Sigmoid colon (tissue), 7 donors: ENCODE results near the gene MAPK1IP1L. TPM values are rescaled to one million over a fixed set of nuclear protein-coding genes. Genes with fewer than 3 reads are reported as not detected.

Experiments
- DNase-seq: peaks from one replicate; pipeline ENCODE4 v3.0.0-alpha.2; 2019
- H3K27ac ChIP-seq, 4 donors: fragments of 200-600 bp; sonication (generic); one replicate each; pipeline ENCODE4 v1.5.1; 2016 to 2019; ENCODE audit warnings: mild to moderate bottlenecking in 1 of 4
- H3K27me3 ChIP-seq, 3 donors: fragments of 200-600 bp; sonication (generic); one replicate each; pipeline ENCODE4 v1.5.1; 2019; ENCODE audit warnings: mild to moderate bottlenecking in 1 of 3
- H3K36me3 ChIP-seq, 4 donors: fragments of 200-600 bp; sonication (generic); one replicate each; pipeline ENCODE4 v1.5.1; 2016 to 2019
- H3K4me1 ChIP-seq, 4 donors: fragments of 200-600 bp; sonication (generic); one replicate each; pipeline ENCODE4 v1.5.1; 2017 to 2019
- H3K4me3 ChIP-seq, 4 donors: fragments of 200-600 bp; sonication (generic); one replicate each; pipeline ENCODE4 v1.5.1; 2017 to 2019; ENCODE audit warnings: mild to moderate bottlenecking in 2 of 4, moderate library complexity in 1 of 4
- H3K9me3 ChIP-seq, 4 donors: fragments of 200-600 bp in 3 of 4; sonication (generic) in 3 of 4; one replicate each; pipeline versions ENCODE4 v1.5.1 to v1.6.1; 2013 to 2019
- EP300 ChIP-seq, 4 donors: sonication (generic); formaldehyde crosslinking; IDR thresholded peaks; one replicate each; pipeline ENCODE4 v1.6.1; 2017; ENCODE audit warnings: antibody characterized with exemption in 4 of 4
- POLR2A ChIP-seq, 2 donors: fragments of 450-650 bp; IDR thresholded peaks; one replicate each; pipeline ENCODE4 v1.6.1; 2016; ENCODE audit warnings: antibody characterized with exemption in 2 of 2, mild to moderate bottlenecking in 2 of 2, moderate library complexity in 2 of 2
- POLR2AphosphoS5 ChIP-seq, 4 donors: sonication (generic); formaldehyde crosslinking; IDR thresholded peaks; one replicate each; pipeline ENCODE4 v1.6.1; 2017; ENCODE audit warnings: antibody characterized with exemption in 4 of 4
- WGBS, 2 donors: extraction: QIAGEN DNeasy Blood & Tissue Kit; methylation state at CpG; one replicate each; pipeline ENCODE4 v1.1.7; 2013; 5-methylcytosine and 5-hydroxymethylcytosine counted together
- intact Hi-C: fragments of 100-400 bp; cut with DNase I; formaldehyde crosslinking; loops from one replicate; pipeline ENCODE4 v1.15.1; 2023
- polyA plus RNA-seq, 3 donors: library from polyadenylated mRNA; stranded (reverse); fragments of 200-250 nt; gene quantifications; one replicate each; pipeline ENCODE4 v1.2.3, GENCODE V29; 2013
- total RNA-seq, 4 donors: library from RNA; depleted of rRNA; stranded (reverse); fragments of >200 nt; gene quantifications; one replicate each; pipeline ENCODE4 v1.1.0, GENCODE V29; 2016
- TF ChIP-seq, protein P1 (sequence below), 4 experiments: fragments of 450-650 bp in 3 of 4; fragments of 200-600 bp in 1 of 4; IDR thresholded peaks; one replicate each; pipeline ENCODE4 v1.5.1; 2016 to 2019; ENCODE audit warnings: antibody characterized with exemption in 4 of 4, mild to moderate bottlenecking in 3 of 4, moderate library complexity in 2 of 4
- donor health status: healthy with polysubstance abuse.
- donor health status: Bipolar disorder and iron deficiency.
- donor health status: healthy.

MAPK1IP1L gene
- total and polyA plus RNA-seq, 7 donors = 25.2 to 67.1 (median 40.5) TPM

GRCh38 chr14:55025948-55026347 lies 25.5 kb upstream of the MAPK1IP1L start:
- DNase-seq = no peak
- Histone ChIP-seq H3K9me3 (no peaks in the 10 kb centered on the region), H3K4me3 (peak overlapping the region in 3 of 4 donors; percentile 70 to 79 (median 71)), H3K27me3 (no peaks in the 10 kb centered on the region), H3K36me3 (no peaks in the 10 kb centered on the region), H3K4me1 (peaks cover 0 to 34% (median 25%) of the 10 kb centered on the region in 4 donors), H3K27ac (peak overlapping the region in 1 of 4 donors; percentile 89)
- TF ChIP-seq POLR2A (IDR thresholded peaks at IDR 0.05) (no peak), EP300 (IDR thresholded peaks at IDR 0.05) (no peak)
- WGBS, 2 donors = 45 to 46% methylated on average over 7 of the region's 7 CpGs
- intact Hi-C loops = loop anchor here (2.0 kb wide), 1 partner anchor 25 kb away; the partner anchor contains the start of gene MAPK1IP1L

DNA sequence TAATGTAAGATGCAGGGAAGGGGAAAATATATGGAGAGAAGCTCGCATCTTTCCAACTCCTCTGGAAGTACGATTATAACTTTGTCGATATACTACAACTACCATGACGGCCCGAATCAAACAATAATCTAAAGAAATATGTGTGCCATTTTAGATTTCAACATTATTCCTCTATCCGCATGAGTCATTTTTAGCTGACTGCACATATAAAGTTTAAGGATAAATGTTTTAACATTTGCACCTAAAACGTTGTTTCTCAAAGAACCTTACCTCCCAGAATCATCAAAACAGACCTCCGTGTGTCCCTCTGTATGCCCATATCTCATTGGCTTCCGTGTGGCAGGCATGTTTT lies 25.0 kb upstream of the MAPK1IP1L start:
- H3K9me3 ChIP-seq = no peaks in the 10 kb centered on the region
- H3K4me1 ChIP-seq = peaks cover 0 to 34% (median 25%) of the 10 kb centered on the region in 4 donors
- H3K27ac ChIP-seq = peak overlapping the region; percentile 80 to 89 (median 87)
- intact Hi-C loops = loop anchor here (2.0 kb wide), 1 partner anchor 24 kb away; the partner anchor contains the start of gene MAPK1IP1L
- no peak for TF ChIP-seq POLR2AphosphoS5 (IDR thresholded peaks at IDR 0.05)
- no peak for TF ChIP-seq EP300 (IDR thresholded peaks at IDR 0.05)
- TF ChIP-seq, protein P1, sequence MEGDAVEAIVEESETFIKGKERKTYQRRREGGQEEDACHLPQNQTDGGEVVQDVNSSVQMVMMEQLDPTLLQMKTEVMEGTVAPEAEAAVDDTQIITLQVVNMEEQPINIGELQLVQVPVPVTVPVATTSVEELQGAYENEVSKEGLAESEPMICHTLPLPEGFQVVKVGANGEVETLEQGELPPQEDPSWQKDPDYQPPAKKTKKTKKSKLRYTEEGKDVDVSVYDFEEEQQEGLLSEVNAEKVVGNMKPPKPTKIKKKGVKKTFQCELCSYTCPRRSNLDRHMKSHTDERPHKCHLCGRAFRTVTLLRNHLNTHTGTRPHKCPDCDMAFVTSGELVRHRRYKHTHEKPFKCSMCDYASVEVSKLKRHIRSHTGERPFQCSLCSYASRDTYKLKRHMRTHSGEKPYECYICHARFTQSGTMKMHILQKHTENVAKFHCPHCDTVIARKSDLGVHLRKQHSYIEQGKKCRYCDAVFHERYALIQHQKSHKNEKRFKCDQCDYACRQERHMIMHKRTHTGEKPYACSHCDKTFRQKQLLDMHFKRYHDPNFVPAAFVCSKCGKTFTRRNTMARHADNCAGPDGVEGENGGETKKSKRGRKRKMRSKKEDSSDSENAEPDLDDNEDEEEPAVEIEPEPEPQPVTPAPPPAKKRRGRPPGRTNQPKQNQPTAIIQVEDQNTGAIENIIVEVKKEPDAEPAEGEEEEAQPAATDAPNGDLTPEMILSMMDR (IDR thresholded peaks at IDR 0.05) = no peak
- no peak for TF ChIP-seq POLR2A (IDR thresholded peaks at IDR 0.05)
- 1 to 2% methylated on average over 9 of the region's 9 CpGs for WGBS, 2 donors
- no peak for DNase-seq
- peak overlapping the region; percentile 59 to 79 (median 70) for H3K4me3 ChIP-seq
- H3K36me3 ChIP-seq = no peaks in the 10 kb centered on the region
- H3K27me3 ChIP-seq = no peaks in the 10 kb centered on the region

DNA sequence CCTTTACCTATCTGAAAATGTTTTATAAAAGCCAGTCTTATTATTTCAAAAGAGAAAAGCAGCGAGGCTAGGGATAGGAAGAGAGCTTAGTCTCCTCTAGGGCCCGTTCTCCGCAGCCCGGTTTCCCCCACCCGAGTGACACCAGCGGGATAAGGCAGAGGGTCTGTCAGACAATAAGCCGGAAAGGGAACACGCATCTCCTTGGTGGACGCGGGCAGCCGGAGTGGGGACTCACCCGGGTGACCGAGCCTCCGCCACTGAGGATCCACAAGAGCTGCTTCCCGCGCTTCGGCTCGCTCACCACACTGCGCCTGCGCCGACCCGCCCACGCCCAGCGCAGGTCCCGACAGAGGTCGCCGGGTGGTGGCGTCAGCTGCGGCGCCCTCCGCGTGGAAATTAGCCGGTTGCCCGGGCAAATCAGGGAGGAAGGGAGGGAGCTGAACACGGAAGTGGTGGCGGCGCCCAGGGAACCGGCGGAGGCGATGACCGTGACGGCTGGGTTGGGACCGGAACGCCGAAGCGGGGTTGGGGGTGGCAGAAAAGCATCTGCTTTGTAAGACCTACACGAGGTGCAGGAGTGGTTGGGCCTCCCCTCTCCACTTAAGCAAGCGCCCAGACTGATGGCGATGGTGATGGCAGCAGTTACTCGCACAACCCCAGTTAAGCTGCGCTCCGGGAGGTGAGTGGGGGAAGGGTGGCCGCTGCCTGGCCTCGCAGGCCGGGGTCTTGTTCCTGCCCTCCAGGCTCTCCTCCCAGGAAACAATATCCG lies 24.5 kb upstream of the MAPK1IP1L start, which contains the start of the genes SOCS4 and WDHD1:
Gene SOCS4, plus strand, starts transcription at position 444 of the 769 bp plus-strand sequence. CDS start 15,806 bp downstream, outside the sequence.
Gene WDHD1, minus strand, starts transcription at position 307 of the 769 bp plus-strand sequence. CDS start 312 bp downstream, outside the sequence.
- intact Hi-C loops = loop anchor here (2.0 kb wide), 1 partner anchor 24 kb away; the partner anchor contains the start of gene MAPK1IP1L
- Histone ChIP-seq H3K27me3 (no peaks in the 10 kb centered on the region), H3K27ac (peak within 1 kb of the TSS; percentile 80 to 89 (median 87)), H3K36me3 (no peaks in the 10 kb centered on the region), H3K9me3 (no peaks in the 10 kb centered on the region), H3K4me3 (peak within 1 kb of the TSS; percentile 59 to 79 (median 70)), H3K4me1 (peaks cover 0 to 34% (median 25%) of the 10 kb centered on the region in 4 donors)
- WGBS, 2 donors = 0% methylated on average over 56 of the region's 56 CpGs
- peak; percentile 78 to 94 (median 86) for TF ChIP-seq POLR2AphosphoS5 (IDR thresholded peaks at IDR 0.05)
- TF ChIP-seq, protein P1 (IDR thresholded peaks at IDR 0.05) = no peak
- peak; percentile 61 to 68 for TF ChIP-seq POLR2A (IDR thresholded peaks at IDR 0.05)
- peak; percentile 96 for DNase-seq

- TF ChIP-seq EP300 (IDR thresholded peaks at IDR 0.05) (no peak), POLR2A (IDR thresholded peaks at IDR 0.05) (no peak), POLR2AphosphoS5 (IDR thresholded peaks at IDR 0.05) (no peak)
- TF ChIP-seq, protein P1 (IDR thresholded peaks at IDR 0.05) = no peak
- Histone ChIP-seq H3K9me3 (no peaks in the 10 kb centered on the region), H3K36me3 (no peaks in the 10 kb centered on the region), H3K27me3 (no peaks in the 10 kb centered on the region), H3K27ac (peak overlapping the region in 3 of 4 donors; percentile 80 to 89 (median 88)), H3K4me3 (peak overlapping the region; percentile 59 to 79 (median 70)), H3K4me1 (peaks cover 0 to 34% (median 25%) of the 10 kb centered on the region in 4 donors)
- DNase-seq = no peak
- WGBS, 2 donors = 5 to 10% methylated on average over 8 of the region's 8 CpGs
- intact Hi-C loops = no loop called here
These were observed 23.4 kb upstream of the MAPK1IP1L start for GRCh38 chr14:55028066-55028465.

GRCh38 chr14:55028476-55028875 lies 23.0 kb upstream of the MAPK1IP1L start:
- no peaks in the 10 kb centered on the region for H3K36me3 ChIP-seq
- H3K27ac ChIP-seq = no peak overlapping the region
- TF ChIP-seq POLR2AphosphoS5 (IDR thresholded peaks at IDR 0.05) (no peak), EP300 (IDR thresholded peaks at IDR 0.05) (no peak)
- TF ChIP-seq, protein P1 (IDR thresholded peaks at IDR 0.05) = no peak
- H3K4me1 ChIP-seq = peaks cover 0 to 36% (median 25%) of the 10 kb centered on the region in 4 donors
- H3K27me3 ChIP-seq = no peaks in the 10 kb centered on the region
- intact Hi-C loops = no loop called here
- no peaks in the 10 kb centered on the region for H3K9me3 ChIP-seq
- H3K4me3 ChIP-seq = peak overlapping the region in 2 of 4 donors; percentile 70 to 71
- 68 to 71% methylated on average over 4 of the region's 4 CpGs for WGBS, 2 donors
- no peak for DNase-seq
